Stimulated activated CD8-positive, alpha-beta memory T cell treated with anti-CD3 and anti-CD28 coated beads, Interleukin-15, amount 100 ng/mL, for 4 hours (primary cell): ENCODE data around the gene DHX9.

Experiments
- DNase-seq, 2 donors: peaks; one replicate each; pipeline ENCODE4 v3.0.0-alpha.2; 2020; ENCODE audit warnings: low read depth in 2 of 2

Gene DHX9

DNA sequence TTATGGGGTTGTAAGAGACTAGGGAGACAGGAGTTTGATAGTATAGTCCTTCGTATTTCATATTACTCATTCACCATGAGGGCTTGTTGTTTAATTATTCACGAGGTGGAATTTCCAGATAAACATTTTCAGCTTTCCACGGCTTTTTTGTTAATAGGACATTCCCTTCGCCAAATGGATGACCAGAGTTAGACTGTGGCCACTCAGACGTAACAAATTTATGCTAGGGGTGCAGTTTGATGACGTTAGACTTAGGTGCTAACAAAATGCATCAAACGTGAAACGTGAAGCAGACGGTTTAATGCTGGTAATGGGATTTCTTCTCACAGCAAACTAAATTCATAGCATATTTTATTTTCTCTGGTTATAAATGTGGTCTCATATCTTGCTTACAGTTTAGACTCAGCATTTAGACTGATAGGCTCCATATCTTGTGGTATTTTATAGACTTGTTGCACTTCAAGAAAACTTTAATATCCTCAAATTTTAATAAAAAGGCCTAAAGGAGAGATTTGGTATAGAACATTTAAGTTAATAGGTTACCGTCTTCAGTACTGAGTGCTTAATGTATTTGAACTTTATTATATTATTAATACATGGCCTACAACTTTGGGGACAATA lies 2.3 kb downstream of the DHX9 start:
- DNase-seq, result no peak

DNA sequence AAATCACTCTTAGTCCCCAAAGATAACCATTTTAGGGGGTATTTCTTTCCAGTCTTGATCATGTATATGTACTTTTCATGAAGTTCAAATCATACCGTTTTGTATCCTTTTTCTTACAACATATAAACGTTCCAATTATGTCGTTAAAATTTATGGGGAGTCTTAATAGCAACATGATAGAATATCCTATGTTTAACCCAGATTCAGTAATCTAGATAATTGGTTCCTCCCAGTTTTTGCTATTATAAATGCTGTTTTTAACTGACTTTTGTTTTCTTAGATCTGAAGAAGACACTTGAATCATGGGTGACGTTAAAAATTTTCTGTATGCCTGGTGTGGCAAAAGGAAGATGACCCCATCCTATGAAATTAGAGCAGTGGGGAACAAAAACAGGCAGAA lies 3.1 kb downstream of the DHX9 start:
- DNase-seq, result no peak

- no peak for DNase-seq
Measured at GRCh38 chr1:182845379-182845778, 6.2 kb downstream of the DHX9 start.

GRCh38 chr1:182845894-182846293 lies 6.7 kb downstream of the DHX9 start:
- DNase-seq, result no peak

- no peak for DNase-seq
Measured at GRCh38 chr1:182847105-182847504, 8.0 kb downstream of the DHX9 start.

- DNase-seq, result no peak
Measured at GRCh38 chr1:182848736-182849135, 9.6 kb downstream of the DHX9 start.

- DNase-seq, result no peak
Measured at GRCh38 chr1:182850319-182850718, 11.2 kb downstream of the DHX9 start.

GRCh38 chr1:182851825-182852224 lies 12.7 kb downstream of the DHX9 start:
- no peak for DNase-seq

DNA sequence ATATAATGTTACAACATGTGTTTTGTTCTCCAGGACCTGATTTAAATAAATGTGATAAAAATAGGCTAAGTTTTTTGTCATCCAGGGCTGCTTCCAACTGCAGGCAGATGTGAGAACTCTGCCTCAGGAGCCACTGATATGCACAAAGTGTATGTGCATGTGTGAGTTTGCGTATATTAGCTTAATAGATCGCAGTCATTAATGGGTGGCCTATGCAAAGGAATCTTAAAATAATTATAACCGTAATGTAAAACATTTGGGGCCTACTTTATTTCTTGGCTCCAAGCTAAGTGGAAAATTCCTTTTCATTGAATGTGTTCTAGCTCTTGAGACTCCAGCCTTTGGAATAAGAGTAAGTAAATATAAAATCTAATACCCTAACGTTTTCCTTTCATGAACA lies 16.8 kb downstream of the DHX9 start:
- no peak for DNase-seq

GRCh38 chr1:182857212-182857611 lies 18.1 kb downstream of the DHX9 start:
- no peak for DNase-seq

DNA sequence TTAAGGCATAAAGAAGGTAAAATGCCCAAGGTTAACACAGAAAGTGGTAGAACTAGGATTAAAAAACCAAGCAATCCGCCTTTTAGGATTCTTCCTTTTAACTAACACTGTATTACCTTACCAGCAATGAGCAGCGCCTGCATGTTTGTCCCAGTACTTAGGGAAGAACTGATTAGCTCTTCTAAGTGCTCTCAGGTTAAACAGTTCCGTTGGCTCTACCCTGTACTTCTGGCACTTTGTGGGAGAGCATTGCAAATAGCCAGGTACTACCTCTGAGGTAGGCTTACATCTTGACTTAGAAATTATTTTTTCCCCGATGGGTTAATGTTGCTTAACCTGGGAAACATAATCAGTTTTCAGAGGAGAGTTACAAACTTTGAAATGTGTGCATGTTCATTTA lies 21.5 kb downstream of the DHX9 start:
- DNase-seq, result no peak

DNA sequence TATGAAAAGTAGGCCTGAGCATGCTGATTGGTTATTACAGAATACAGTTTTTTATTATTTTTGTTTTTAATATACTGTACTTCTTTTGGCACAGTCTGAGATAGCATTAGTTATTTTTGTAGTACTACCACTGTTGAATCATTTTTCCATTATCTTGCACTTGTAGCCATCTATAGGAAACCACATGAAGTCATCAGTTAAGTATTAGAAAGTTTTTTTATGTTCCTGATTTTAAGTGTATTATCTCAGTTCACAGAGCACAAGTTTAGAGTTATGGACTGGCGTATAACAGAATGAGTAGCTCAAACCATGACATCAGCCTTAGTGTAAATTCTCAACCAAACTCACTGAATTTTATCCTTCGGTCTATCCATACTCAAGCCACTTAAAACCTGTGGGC lies 22.8 kb downstream of the DHX9 start:
- no peak for DNase-seq

DNA sequence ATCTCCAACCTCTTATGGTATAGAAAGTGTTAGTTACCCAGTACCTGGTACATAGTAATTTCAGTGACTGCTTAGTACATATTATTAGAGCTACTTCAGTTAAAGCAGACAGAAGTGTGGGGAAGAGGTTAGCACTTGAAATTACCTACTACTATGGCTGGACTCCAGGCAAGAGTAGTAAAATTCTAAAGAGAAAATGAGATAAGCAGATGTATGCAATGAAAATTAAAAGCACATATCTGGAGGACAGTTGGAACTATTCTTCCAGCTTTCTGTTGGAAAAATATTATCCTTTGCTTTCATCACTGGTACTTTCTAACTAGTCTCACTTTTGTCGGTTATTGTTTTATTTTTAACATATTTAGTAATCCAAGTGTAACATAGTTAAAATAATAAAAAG lies 23.7 kb downstream of the DHX9 start:
- DNase-seq, result no peak

GRCh38 chr1:182863940-182864339 lies 24.8 kb downstream of the DHX9 start:
- no peak for DNase-seq

DNA sequence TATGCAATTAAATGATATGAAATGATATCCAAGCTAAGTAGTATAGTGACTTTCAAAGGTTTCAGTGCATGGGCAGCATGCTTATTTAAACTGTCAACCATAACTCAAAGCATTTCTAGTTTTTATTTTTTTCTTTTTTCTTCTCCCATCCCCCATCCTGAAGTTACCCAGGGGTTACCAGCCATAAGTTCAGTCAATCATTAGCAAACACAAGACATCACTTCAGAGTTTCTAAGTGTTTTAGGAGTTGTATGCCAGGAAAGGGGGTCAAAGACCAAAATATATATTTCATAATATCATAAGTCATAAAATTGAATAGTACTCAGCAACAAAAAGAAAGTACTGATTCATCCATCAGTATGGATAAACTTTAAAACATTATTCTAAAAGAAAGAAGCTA lies 28.7 kb downstream of the DHX9 start:
- DNase-seq, result no peak

DNA sequence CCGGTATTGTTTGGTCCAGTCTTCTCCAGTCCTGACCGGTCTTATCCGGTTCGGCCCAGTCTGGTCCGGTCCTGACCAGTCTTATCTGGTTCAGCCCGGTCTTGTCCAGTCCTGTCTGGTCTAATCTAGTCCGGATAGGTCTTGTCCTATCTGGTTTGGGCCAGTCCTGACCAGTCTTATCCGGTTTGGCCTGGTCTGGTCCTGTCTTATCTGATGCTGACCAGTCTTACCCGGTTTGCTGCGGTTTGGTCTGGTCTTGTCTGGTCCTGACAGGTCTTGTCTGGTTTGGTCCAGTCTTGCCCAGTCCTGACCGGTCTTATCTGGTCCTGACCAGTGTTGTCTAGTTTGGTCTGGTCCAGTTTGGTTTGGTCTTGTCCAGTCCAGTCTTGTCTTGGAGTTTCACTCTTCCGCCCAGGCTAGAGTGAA lies 30.1 kb downstream of the DHX9 start:
- no peak for DNase-seq

DNA sequence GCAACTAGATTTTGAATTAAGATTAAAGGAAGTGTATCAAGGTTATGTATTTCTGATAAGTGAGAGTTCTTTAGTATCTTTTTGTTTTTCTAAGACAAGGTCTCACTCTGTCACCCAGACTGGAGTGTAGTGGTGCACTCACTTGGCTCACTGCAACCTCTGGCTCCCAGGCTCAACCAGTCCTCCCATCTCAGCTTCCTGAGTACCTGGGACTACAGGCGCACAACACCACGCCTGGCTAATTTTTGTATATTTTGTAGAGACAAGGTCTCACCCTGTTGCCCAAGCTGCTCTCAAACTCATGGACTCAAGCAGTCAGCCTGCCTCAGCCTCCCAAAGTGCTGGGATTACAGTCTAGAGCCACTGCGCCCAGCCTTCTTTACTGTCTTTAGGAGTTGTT lies 33.7 kb downstream of the DHX9 start:
- DNase-seq, result no peak

- no peak for DNase-seq
Measured at GRCh38 chr1:182875889-182876288, 36.7 kb downstream of the DHX9 start.

GRCh38 chr1:182877331-182877730 lies 38.2 kb downstream of the DHX9 start:
- DNase-seq, result no peak

- DNase-seq, result no peak
Measured at GRCh38 chr1:182877842-182878241, 38.7 kb downstream of the DHX9 start.

GRCh38 chr1:182884872-182885271 lies 45.7 kb downstream of the DHX9 start:
- DNase-seq, result no peak

DNA sequence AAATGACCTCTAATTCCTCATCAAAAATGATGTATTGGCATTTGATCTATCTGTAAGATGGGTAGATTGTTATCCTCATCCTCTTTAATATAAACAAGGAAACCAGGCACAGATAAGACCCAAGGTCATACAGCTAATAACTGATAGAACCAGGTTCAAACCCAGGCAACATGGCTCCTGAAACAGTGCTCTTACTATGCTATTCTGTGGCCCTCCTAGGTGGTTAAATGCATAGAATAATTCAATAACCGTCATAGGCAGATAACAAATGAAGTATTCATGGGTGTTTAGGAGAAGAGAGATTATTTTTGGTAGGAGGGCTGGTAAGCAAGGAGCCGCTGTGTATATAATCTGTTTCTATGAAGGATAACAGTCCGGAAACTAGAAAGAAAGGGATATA lies 46.4 kb downstream of the DHX9 start:
- DNase-seq, result no peak

- no peak for DNase-seq
Measured at GRCh38 chr1:182886985-182887384, 47.8 kb downstream of the DHX9 start.

DNA sequence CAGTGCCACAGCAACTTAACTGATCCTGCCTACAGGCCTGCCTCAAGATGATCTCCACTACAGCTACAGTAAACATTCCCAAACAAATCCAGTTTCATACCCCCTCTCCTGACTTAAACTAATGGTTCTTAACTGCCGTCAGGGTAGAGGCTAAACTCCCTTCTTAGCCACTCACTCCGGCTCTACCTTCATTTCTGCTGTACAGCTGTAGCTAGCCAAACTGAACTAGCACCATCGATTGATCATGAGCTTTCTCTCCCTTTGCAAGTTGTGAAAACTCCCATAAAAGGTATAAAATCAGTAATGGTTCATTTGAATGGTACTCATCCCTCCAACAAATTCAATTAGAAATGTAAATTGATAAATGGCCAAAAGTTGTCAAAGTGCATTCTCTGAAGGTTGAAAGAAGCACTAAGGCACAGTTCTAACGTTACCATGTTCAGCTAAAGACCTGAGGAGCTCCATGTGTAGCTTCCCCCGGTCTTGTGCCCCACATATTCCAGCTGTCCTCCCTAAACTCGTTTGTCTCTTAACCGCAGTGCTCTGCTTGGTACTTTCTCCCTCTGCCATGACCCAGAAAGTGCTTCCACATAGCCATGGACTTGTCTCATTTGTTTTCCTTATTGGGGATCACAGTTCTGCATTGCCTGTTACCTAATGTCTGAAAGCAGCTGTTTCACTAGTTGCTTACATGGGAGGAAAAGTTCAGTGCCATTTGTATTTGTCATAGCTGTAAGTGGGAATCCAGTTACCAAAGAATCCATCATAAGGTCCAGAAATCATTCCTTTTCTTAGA lies 49.8 kb downstream of the DHX9 start:
- DNase-seq, result no peak
